ENCODE data around the gene PSAT1. TPM values are rescaled to one million over a fixed set of nuclear protein-coding genes. Genes with fewer than 3 reads are reported as not detected.

The PSAT1 gene
- polyA plus RNA-seq, 1 donor from 2014 or later: 18.0 TPM

DNA sequence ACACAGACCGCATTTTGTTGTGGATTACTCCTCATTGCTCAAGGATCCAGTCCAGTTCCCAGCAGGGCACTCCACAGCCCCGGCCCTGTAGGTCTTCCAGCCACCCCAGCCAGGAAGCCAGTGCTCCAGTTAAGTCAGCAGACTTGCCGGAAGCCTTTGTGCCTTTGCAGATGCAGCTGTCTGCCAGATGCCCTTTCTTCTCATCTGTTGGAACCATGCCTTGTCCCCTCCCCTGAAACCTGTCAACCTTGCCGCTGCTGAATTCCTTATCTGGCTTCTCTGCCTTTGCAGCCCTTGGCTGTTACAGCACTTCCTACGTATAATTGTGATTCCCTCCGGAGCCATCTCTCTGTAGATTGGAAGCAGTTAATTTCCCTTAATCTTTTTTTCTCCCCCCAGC is 28.4 kb downstream of the PSAT1 start:
- peak; percentile 51 for TF ChIP-seq EP300 (conservative IDR thresholded peaks at IDR 0.05; ENCODE audit: poor library complexity, severe bottlenecking)
- TF ChIP-seq SMC3 (conservative IDR thresholded peaks at IDR 0.05; ENCODE audit: poor library complexity): no peak
- no peak for TF ChIP-seq RAD21 (conservative IDR thresholded peaks at IDR 0.05)
- no peak for TF ChIP-seq REST (IDR thresholded peaks at IDR 0.05; ENCODE audit: borderline replicate concordance)
- TF ChIP-seq POLR2AphosphoS5 (IDR thresholded peaks at IDR 0.05): peak; percentile 48
- TF ChIP-seq MXI1 (conservative IDR thresholded peaks at IDR 0.05; ENCODE audit: poor library complexity, severe bottlenecking): no peak
- no peak for TF ChIP-seq EZH2 (IDR thresholded peaks at IDR 0.05; ENCODE audit: borderline replicate concordance, insufficient read depth, low read length, poor library complexity, severe bottlenecking)
- TF ChIP-seq CTCF (IDR thresholded peaks at IDR 0.05; ENCODE audit: poor library complexity, severe bottlenecking): no peak
- no peak for TF ChIP-seq TAF1 (IDR thresholded peaks at IDR 0.05; ENCODE audit: low read depth)
- H2AFZ ChIP-seq (ENCODE audit: low read depth, low read length): peak overlapping the region; percentile 32
- no peaks in the 10 kb centered on the region for H3K9me2 ChIP-seq (ENCODE audit: insufficient read depth, low read length)
- no peaks in the 10 kb centered on the region for H3K9me3 ChIP-seq (ENCODE audit: low read length)
- H3K36me3 ChIP-seq (ENCODE audit: insufficient read depth, low read length): no peaks in the 10 kb centered on the region
- H3K27ac ChIP-seq (ENCODE audit: low read length): peak overlapping the region; percentile 81
- H4K20me1 ChIP-seq (ENCODE audit: insufficient read depth): no peaks in the 10 kb centered on the region
- H3K4me2 ChIP-seq (ENCODE audit: low read length): peak overlapping the region; percentile 54
- no peaks in the 10 kb centered on the region for H3K79me2 ChIP-seq (replicated peaks; ENCODE audit: insufficient read depth, low read length)
- peak overlapping the region; percentile 27 for H3K4me3 ChIP-seq (ENCODE audit: low read length)
- H3K9ac ChIP-seq (ENCODE audit: low read length): peak overlapping the region; percentile 55
- H3K27me3 ChIP-seq (ENCODE audit: insufficient read depth, low read depth, low read length): no peaks in the 10 kb centered on the region
- peaks cover 3% of the 10 kb centered on the region for H3F3A ChIP-seq (ENCODE audit: insufficient read depth, low read length, poor library complexity, severe bottlenecking)

GRCh38 chr9:78325846-78326360 is 29.0 kb downstream of the PSAT1 start:
- Histone ChIP-seq H2AFZ (ENCODE audit: low read depth, low read length) (peak overlapping the region; percentile 7), H3K27me3 (ENCODE audit: insufficient read depth, low read depth, low read length) (no peaks in the 10 kb centered on the region), H3K9me3 (ENCODE audit: low read length) (no peaks in the 10 kb centered on the region), H3F3A (ENCODE audit: insufficient read depth, low read length, poor library complexity, severe bottlenecking) (peaks cover 3% of the 10 kb centered on the region), H3K36me3 (ENCODE audit: insufficient read depth, low read length) (no peaks in the 10 kb centered on the region), H4K20me1 (ENCODE audit: insufficient read depth) (no peaks in the 10 kb centered on the region), H3K4me2 (ENCODE audit: low read length) (peak overlapping the region; percentile 54), H3K9me2 (ENCODE audit: insufficient read depth, low read length) (no peaks in the 10 kb centered on the region), H3K9ac (ENCODE audit: low read length) (peak overlapping the region; percentile 55), H3K79me2 (replicated peaks; ENCODE audit: insufficient read depth, low read length) (no peaks in the 10 kb centered on the region), H3K27ac (ENCODE audit: low read length) (peak overlapping the region; percentile 81), H3K4me3 (ENCODE audit: low read length) (peak overlapping the region; percentile 27)
- TF ChIP-seq POLR2AphosphoS5 (IDR thresholded peaks at IDR 0.05) (no peak), SMC3 (conservative IDR thresholded peaks at IDR 0.05; ENCODE audit: poor library complexity) (no peak), REST (IDR thresholded peaks at IDR 0.05; ENCODE audit: borderline replicate concordance) (no peak), EZH2 (IDR thresholded peaks at IDR 0.05; ENCODE audit: borderline replicate concordance, insufficient read depth, low read length, poor library complexity, severe bottlenecking) (no peak), RAD21 (conservative IDR thresholded peaks at IDR 0.05) (no peak), EP300 (conservative IDR thresholded peaks at IDR 0.05; ENCODE audit: poor library complexity, severe bottlenecking) (no peak), CTCF (IDR thresholded peaks at IDR 0.05; ENCODE audit: poor library complexity, severe bottlenecking) (no peak), TAF1 (IDR thresholded peaks at IDR 0.05; ENCODE audit: low read depth) (no peak), MXI1 (conservative IDR thresholded peaks at IDR 0.05; ENCODE audit: poor library complexity, severe bottlenecking) (no peak)
